OCI-M2 (cell line): ENCODE measurements around the gene OGFOD1.

Source experiments
- DNase-seq: peaks from one replicate; lab custom pipeline; 2025; ENCODE audit not compliant: unreplicated experiment; lab: John Stamatoyannopoulos, UW

Gene OGFOD1

DNA sequence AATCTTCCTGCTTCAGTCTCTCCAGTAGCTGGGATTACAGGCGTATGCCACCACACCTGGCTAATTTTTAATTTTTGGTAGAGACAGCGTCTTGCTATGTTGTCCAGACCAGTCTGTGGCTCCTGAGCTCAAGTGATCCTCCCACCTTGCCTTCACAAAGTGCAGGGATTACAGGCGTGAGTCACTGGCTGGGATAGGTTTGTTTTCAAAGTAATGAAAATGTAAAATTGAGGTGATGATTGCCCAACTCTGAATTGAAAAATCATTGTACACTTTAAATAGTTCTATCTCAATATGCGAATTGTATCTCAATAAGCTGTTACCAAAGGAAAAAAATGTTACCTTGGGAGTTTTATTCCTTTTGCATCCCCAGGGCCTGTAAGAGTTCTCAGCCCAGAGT, 24.8 kb upstream of the OGFOD1 start:
- DNase-seq, result no peak

DNA sequence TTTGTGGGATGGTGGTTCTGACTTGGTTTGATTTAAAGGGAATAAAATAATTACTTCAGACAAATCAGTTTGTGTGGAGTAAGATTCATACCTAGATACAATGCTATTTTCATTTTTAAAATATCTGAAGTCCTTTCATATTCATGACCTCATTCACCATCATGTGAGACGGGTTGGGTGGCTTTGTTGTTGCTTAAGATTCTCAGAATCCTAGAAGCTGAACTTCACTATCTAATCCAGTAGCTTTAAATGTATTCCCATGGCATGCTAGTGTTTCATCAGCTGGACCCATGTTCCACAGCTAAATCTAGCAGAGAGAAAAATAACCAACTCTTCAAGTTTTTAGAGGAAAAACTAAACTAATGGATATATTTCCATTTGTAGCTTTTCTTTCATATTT, 23.3 kb upstream of the OGFOD1 start:
- DNase-seq, result no peak

DNA sequence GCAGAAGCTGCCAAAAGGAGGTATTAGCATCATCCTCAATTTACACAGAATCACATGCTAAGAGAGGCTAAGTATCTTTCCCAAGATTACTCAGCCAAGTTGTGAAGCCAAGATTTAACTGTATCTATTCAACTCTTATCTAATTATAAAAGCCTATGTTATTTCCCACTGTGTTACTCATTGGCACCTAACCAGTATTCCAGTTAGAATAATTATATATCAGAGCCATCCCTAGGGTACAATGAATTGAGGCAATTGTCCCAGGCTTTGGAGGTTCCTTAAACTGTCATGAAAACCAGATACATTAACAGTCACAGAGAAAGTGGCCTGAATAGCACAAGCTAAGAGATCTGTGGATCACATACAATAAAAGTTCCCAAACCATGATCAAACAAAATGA, 15.1 kb upstream of the OGFOD1 start:
- DNase-seq, result no peak

DNA sequence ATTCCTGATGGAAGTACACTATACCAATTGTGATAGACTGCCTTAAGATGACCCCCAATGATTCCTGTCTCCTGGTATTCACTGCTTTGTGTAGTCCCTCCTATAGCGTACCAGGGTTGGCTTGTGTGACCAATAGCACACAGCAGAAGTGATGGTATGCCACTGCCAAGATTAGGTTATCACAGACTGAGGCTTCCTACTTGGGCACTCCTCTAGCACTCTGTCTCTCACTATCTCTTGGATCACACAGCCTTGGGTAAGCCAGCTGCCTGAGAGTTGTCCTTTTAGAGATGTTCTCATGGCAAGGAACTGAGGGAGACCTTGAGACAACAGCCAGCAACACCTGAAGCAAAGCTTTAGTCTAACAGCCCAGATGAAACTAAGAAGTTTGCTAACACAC, 13.3 kb upstream of the OGFOD1 start:
- DNase-seq, result no peak

DNA sequence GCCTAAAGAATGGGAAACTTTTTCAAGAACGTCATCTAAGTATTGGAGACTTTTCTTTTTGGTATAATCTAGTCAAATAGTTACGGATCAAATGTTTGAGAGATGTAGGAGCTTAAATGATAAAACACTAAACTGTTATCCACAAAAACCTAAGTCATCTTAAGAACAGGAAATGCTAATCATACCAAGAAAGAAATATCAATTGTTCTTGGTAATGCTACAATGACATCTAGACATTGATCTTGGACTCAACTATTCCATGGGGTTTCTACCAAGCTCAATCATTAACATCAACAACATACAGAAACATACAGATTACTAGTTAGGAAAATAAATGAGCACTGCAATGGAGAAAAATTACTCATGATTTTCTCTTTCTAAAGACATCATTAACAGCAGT, 4.1 kb upstream of the OGFOD1 start:
- no peak for DNase-seq

DNA sequence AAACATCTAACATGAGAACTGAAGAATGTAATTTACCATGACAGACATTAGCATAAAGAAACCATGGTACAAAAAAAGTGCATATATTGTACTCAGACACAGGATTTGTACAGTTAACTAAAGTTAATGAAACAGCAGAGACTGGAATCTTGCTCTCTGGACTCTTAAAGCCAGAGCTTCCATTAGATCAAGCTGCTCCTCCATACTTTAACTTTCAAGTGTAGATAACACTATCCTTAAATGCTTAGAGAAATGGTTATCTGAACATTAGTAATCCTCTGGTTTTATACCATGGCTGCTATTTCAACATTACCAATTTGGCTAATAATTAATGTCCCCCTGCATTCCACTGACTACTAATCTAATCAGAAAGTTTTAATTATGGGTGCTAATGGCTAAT, 3.3 kb upstream of the OGFOD1 start:
- no peak for DNase-seq

DNA sequence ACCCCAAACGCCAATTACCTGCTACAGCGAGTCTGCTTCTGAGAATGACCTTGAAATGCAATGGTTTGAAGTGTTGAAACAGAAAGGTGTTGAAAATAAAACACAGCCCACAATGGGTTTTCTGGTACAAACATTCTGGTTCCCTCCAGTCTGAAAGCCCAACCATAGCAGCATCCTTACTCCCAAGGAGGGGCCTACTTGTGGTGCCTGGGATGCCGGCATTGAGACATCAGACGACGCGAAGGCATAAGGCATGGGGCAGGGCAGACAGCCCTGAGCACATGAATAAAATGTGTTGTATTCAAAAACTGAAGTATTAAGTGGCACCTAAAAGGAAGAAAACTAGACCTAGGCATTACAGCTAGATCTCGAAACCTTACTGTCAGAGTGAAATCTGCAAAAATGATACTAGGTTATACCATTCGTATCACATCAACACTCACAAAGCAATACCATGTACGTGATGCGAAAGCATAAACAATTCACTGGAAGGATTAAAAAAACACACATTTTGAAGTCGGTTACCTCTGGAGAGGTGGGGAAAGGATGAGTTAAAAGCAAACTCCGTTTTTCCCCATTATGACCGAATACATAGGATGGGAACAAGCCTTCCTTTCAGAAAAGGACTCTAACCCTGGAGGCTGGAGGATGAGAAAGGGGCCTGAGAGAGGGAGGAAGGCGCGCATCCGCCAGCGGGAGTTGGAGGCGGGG, 924 bp upstream of the OGFOD1 start:
- no peak for DNase-seq

DNA sequence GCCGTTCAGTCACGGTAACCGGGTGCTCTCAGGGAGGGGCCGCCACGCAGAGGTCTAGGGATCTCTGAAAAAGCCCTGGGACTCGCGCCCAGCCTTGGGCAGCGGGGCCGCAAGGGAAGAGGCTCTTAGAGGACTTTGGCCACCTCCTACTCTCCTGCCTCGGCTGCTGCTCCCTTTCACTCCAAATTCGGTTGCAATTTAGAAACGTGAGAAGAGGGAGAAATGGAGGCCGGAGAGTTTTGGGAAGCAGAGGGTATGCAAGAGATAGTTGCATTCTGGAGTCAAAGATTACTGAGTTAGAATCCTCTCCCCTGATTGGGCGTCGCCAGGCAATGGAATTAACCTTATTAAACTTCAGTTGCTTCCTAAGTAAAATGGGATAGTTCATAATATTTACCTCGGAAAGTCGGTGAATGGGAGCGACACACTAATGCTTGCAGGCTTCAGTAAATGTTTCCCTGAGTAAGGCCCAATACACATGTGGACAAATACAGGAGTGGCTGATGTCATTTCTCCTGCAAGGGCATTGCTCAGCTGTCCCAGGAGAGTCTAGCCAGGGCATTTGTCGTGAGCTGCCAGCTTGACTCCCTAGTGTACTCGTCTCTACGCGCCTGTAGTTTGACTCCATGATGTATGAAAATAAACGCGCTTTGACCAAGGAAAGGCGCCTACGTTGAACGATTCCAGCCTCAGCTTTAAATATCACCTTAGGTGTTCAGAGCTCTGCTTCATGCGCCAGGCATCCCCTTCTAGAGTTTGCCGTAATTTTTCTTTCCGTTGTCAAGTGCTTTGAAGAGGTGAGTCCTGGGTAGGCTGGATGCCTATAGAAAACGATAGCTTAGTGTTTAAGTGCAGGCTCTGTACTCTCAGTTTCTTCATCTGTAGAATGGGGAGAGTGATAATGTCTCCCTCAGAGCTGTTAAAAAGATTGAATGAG, 667 bp downstream of the OGFOD1 start:
- DNase-seq, result no peak

DNA sequence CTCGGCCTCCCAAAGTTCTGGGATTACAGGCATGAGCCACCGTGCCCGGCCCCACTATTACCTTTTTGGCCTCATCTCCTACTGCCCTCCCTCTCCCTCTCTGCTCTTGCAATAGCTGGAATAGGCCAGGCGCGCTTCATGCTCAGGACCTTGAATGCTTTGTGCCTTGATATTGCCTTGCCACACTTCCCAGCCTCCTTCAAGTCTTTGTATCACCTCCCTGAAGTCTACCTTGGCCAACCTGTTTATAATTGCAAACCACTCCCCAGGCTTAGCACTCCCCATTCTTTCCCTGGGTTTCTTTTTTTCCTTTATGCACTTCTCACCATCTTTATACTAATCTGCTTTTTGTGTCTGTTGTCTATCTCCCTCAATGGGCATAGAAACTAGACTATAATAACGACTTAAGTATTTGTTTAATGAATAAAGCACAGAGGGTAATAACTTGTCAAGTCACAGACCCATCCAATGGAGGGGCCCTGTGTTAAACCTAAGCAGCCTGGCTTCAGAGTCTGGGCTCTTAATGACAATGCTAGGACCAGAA, 6.6 kb downstream of the OGFOD1 start:
- no peak for DNase-seq

DNA sequence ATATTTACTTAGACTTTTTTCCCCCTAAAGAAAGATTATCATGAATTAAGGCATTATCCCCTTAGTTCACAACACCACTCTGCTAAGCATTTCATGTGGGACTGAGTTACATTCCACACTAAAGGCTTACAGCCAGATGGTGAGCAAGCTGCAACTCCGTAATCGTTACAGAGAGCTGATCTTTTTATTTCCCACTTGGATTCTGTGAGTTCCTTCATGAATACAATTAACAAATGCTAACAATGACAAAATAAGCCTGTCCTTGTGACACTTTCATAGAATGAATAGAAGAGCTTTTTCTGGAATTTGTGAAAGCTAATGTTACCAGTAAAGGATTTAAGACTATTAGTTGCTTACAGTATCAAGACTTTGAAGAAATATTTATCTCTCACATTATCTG, 8.7 kb downstream of the OGFOD1 start:
- no peak for DNase-seq

DNA sequence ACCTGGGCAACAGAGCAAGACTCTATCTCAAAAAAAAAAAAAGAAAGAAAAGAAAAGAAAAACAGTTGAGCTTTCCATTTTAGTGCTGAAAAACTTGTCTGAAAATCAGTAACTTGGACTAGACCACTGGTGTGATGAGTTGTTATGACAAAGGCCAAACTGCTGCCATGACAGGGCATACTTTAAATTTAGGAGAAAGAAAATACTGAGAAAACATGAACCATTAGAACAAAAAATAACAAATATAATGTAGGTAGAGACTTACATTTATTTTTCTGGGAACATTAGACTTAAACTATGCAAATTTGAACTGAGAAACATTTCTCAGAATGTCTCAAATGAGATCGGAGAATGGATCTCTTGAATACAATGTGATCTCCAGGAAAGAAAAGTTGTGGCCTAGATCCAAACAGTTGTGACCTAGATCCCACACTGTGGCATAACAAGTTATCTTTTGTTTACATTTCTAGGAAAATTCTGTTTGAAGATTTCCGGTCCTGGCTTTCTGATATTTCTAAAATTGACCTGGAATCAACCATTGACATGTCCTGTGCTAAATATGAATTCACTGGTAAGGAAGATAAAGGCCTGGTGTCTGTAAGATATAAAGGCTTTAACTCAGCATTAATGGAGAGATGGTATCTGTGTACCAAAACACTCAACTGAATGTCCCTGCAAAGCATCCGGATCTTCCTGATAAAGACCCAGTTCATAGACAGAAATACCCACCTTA, 10.9 kb downstream of the OGFOD1 start:
- no peak for DNase-seq

DNA sequence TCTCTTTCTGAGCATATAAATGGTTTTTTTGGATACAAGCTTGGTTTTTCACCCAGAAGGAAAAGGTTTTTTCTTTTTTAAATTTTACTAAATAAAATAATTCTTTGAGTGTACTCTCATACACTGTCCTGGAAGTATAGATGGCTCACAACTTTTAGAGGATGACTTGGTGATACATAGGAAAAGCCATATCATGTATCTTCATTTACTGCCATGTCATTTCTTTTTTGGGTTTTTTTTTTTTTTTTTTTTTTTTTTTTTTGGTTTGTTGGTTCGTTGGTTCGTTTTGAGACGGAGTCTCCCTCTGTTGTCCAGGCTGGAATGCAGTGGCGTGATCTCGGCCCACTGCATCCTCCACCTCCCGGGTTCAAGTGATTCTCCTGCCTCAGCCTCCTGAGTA, 11.8 kb downstream of the OGFOD1 start:
- no peak for DNase-seq

DNA sequence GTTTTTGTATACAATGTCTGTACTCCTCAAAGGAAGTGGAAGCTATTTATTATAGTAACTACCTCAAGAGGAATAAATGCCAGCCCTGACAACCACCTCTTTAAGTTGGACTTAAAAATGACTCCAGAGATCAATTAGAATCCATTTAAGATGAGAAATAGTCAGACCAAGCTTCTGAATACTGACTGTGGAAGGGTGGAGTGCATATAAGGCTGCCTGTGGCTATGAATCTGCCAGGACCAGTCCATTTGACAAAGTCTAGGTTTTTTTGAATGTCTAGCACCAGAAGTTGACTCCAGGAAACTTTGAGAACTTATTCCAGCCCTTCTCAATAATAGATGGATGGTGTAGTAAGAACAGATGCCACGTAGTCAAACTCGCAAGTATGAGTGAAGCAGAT, 15.0 kb downstream of the OGFOD1 start:
- no peak for DNase-seq

DNA sequence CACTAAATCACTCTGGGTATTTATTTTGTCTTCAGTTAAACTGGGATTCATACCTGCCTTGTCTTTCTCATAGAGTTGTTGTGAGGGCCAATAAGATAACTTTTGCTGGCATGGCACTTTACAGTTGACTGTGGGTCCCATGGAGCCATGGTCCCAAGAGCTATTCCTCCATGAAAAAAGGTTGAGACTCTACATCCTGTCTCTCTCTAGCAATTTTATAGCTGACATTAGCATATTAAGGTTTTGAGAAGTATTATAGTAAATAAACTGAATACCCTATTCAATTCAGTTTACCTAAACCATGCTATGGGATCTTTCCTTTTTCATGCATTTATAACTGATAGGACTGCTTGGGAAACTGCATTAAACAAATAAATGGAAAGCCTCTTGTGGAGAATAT, 17.4 kb downstream of the OGFOD1 start:
- no peak for DNase-seq

DNA sequence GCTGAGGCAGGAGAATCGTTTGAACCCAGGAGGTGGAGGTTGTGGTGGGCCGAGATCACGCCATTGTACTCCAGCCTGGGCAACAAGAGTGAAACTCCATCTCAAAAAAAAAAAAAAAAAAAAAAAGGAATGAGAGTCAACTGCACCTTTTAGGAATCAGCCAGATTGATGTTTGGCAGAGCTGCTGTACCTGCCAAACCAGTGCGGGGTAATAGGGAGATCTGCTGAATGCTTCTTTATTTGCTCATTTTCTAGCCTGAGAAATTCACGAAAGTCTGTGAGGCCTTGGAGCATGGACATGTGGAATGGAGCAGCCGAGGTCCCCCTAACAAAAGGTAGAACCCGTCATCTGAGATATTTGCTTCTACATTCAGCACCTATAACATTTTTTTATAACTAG, 18.4 kb downstream of the OGFOD1 start:
- DNase-seq, result no peak

DNA sequence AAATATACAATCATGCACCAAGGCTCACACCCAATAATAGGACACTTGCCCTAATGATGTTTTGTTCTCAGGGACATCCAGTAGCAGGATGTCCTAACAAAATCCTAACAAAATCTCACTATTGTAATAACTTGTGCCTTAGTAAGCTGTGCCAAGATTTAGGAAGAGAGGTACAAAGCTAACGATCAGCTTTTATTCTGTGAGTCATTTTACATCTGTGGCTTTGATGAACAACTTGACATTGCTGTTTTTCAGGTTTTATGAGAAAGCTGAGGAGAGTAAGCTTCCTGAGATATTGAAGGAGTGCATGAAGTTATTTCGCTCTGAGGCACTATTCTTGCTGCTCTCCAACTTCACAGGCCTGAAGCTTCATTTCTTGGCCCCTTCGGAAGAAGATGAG, 18.9 kb downstream of the OGFOD1 start:
- no peak for DNase-seq

DNA sequence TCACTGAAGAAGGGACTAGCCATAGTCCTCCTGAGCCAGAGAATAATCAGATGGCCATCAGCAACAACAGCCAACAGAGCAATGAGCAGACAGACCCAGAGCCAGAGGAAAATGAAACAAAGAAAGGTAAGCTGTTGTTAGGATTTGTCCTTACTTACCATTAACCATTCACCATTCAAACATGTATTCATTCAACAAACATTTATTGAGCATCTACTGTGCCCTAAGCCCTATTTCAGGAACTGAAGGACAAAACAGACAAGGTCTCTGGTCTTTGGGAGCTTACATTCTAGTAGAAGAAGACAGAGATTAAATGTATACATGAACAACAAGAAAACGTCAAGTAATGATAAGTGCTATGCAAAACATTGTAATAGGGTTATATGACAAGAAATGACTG, 19.3 kb downstream of the OGFOD1 start:
- DNase-seq, result no peak

DNA sequence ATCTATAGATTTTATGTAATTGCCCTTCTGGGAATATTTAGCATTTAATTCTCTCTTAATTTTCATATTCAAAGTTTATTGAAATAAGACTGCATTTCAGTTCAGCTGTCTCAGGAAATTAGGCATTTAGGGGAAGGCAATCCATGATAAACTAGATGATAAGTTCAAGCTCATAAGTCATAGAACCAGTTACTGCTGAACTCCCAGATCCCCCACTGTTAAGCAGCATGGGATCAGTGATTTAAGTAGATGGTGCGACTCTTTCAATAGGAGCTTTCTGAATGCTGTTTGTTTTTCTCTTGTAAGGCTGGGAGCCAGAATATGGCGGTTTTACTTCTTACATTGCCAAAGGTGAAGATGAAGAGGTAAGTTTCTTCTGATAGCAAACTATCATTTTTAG, 23.8 kb downstream of the OGFOD1 start:
- no peak for DNase-seq

DNA sequence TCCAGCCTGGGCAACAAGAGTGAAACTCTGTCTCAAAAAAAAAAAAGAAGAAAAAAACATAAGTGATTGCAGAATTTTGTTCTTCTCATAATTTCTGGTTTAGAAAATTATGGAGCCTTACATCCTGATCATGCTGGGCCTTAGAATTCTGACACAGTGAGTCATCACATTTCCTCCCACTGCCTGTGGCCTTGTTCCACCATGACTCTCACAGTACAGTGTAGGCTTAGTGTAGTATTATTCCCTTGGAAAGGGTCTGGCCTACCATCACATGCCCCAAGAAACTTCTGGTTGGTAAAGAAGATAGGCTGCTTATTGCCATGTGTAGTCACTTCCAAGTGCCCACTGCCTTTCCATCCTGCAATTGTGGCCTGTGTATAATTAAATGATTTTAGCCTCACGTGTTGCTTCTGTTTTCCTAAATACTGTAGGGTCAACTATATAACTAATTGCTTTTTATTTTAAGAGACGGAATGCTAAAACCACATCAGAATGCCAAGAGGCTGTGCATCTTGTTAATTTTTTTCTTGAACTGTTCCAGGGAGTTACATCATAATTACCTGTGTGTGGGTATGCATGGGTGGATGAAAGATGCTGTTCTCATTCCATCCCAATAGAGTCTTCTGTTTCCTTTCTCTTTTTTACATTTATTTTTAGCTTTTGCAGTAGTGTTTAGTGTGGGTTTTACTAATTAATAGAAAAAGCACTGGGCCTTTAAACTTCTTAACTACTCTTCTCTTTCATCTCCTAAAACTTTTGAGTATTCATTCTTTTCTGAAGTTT, 25.9 kb downstream of the OGFOD1 start:
- no peak for DNase-seq

DNA sequence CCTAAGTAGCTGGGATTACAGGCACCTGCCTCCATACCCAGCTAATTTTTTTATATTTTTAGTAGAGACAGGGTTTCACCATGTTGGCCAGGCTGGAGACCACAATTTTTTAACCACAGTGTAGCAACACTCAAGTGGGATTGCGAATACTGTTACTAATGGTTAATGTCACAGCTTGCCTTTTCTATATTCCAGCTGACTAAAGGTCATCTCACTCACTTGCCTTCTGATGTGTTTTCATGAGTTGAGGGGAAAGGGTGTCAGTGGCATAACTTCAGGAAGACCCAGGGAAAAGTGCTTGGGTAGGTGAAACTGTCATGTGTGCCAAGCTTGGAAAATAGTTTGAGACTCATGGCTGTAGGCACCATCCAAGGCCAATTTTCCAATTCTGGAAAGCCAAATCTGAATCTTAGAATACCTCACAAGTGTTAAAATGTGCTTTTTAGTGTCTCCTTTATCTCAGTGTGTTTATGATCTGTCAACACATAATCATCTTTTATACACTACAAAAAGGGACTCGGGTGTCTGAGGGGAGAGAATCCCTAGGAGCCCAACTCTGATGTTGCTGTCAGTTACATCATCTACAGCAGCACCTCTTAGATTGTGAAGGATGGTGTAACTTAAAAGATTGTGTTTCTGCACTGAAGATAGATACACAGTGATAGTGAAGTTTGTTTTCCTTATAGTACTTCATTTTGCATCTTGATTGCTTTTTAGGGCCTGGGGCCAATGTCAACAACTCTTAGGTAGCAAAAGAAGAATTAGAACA, 27.1 kb downstream of the OGFOD1 start:
- DNase-seq, result no peak
